HCT116 (cell line): ENCODE measurements around the gene DBX2.

ENCODE experiments used
- EZH2 ChIP-seq: fragments of 200-600 bp; sonication (generic); IDR thresholded peaks from 2 replicates; pipeline ENCODE4 v1.6.1; 2017; ENCODE audit warnings: antibody characterized with exemption, mixed run types
- POLR2A ChIP-seq: IDR thresholded peaks from 2 replicates; pipeline ENCODE4 v1.7.0; 2011; ENCODE audit warnings: borderline replicate concordance; ENCODE audit not compliant: insufficient read depth, insufficient read length; ENCODE audit errors: extremely low read depth
- RAD21 ChIP-seq: IDR thresholded peaks from 2 replicates; pipeline ENCODE4 v1.6.1; 2012; ENCODE audit warnings: low read depth, mild to moderate bottlenecking
- SIN3A ChIP-seq: IDR thresholded peaks from 2 replicates; pipeline ENCODE4 v1.6.1; 2012; ENCODE audit warnings: low read depth
- SP1 ChIP-seq: IDR thresholded peaks from 2 replicates; pipeline ENCODE4 v1.6.1; 2012; ENCODE audit warnings: low read depth
- TCF7L2 ChIP-seq: IDR thresholded peaks from 2 replicates; pipeline ENCODE4 v1.7.0; 2011; ENCODE audit warnings: borderline replicate concordance, inconsistent platforms; ENCODE audit not compliant: insufficient read depth, insufficient read length; ENCODE audit errors: extremely low read depth
- YY1 ChIP-seq: IDR thresholded peaks from 2 replicates; pipeline ENCODE4 v1.6.1; 2011; ENCODE audit warnings: low read length, low read depth, moderate library complexity, mild to moderate bottlenecking; ENCODE audit not compliant: insufficient replicate concordance; ENCODE audit errors: extremely low read depth
- ZNF274 ChIP-seq: fragments of 200-500 bp; sonication (Bioruptor generic); IDR thresholded peaks from 2 replicates; pipeline ENCODE4 v1.6.1; 2014; ENCODE audit warnings: mild to moderate bottlenecking, low read depth, low read length, inconsistent platforms
- TF ChIP-seq, protein P1 (sequence below), 3 experiments: fragments of 200-600 bp in 1 of 3; sonication (generic) in 1 of 3; IDR thresholded peaks in 2 of 3; conservative IDR thresholded peaks in 1 of 3; 2 replicates each; pipeline ENCODE4 v1.5.1; 2012 to 2017; ENCODE audit warnings: low read depth in 2 of 3, low read length in 2 of 3, antibody characterized with exemption in 1 of 3, borderline replicate concordance in 1 of 3, control low read depth in 1 of 3, mild to moderate bottlenecking in 1 of 3, mixed read lengths in 1 of 3, mixed run types in 1 of 3, moderate library complexity in 1 of 3; ENCODE audit not compliant: insufficient read depth in 1 of 3
- TF ChIP-seq, protein P2 (sequence below): IDR thresholded peaks from 2 replicates; pipeline ENCODE4 v1.6.1; 2012
- TF ChIP-seq, protein P3 (sequence below): IDR thresholded peaks from 2 replicates; pipeline ENCODE4 v1.6.1; 2012
- TF ChIP-seq, protein P4 (sequence below): IDR thresholded peaks from 2 replicates; pipeline ENCODE4 v1.6.1; 2012; ENCODE audit warnings: low read depth

DNA sequence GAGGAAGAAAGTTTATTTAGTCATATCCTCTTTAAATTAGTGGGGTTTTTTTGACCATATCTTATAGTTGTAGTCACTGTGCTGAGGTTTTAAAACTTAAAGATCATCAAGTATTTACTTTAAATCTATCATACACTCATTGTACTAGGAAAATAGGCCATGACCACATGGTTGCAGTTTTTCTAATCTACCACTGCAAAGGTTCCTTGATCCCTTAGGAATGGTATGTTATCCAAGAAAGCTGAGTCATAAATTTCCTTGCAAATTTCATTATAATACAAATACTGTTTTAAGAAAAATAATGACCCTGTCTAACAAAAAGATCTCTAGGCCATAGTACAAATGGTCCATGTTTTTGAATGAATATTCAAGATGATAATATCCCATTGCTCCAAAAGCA is 74.7 kb downstream of the DBX2 start:
- TF ChIP-seq, protein P1, sequence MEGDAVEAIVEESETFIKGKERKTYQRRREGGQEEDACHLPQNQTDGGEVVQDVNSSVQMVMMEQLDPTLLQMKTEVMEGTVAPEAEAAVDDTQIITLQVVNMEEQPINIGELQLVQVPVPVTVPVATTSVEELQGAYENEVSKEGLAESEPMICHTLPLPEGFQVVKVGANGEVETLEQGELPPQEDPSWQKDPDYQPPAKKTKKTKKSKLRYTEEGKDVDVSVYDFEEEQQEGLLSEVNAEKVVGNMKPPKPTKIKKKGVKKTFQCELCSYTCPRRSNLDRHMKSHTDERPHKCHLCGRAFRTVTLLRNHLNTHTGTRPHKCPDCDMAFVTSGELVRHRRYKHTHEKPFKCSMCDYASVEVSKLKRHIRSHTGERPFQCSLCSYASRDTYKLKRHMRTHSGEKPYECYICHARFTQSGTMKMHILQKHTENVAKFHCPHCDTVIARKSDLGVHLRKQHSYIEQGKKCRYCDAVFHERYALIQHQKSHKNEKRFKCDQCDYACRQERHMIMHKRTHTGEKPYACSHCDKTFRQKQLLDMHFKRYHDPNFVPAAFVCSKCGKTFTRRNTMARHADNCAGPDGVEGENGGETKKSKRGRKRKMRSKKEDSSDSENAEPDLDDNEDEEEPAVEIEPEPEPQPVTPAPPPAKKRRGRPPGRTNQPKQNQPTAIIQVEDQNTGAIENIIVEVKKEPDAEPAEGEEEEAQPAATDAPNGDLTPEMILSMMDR (IDR thresholded peaks at IDR 0.05 in 2 of 3, conservative IDR thresholded peaks at IDR 0.05 in 1 of 3; ENCODE audit: borderline replicate concordance in 1 of 3, insufficient read depth in 1 of 3, low read depth in 2 of 3, low read length in 2 of 3), result no peak
- TF ChIP-seq, protein P2, sequence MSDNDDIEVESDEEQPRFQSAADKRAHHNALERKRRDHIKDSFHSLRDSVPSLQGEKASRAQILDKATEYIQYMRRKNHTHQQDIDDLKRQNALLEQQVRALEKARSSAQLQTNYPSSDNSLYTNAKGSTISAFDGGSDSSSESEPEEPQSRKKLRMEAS, result no peak
- no peak for TF ChIP-seq EZH2
- TF ChIP-seq POLR2A, result no peak
- TF ChIP-seq RAD21, result no peak
- no peak for TF ChIP-seq TCF7L2
- TF ChIP-seq, protein P3, sequence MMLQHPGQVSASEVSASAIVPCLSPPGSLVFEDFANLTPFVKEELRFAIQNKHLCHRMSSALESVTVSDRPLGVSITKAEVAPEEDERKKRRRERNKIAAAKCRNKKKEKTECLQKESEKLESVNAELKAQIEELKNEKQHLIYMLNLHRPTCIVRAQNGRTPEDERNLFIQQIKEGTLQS, result no peak
- TF ChIP-seq, protein P4, sequence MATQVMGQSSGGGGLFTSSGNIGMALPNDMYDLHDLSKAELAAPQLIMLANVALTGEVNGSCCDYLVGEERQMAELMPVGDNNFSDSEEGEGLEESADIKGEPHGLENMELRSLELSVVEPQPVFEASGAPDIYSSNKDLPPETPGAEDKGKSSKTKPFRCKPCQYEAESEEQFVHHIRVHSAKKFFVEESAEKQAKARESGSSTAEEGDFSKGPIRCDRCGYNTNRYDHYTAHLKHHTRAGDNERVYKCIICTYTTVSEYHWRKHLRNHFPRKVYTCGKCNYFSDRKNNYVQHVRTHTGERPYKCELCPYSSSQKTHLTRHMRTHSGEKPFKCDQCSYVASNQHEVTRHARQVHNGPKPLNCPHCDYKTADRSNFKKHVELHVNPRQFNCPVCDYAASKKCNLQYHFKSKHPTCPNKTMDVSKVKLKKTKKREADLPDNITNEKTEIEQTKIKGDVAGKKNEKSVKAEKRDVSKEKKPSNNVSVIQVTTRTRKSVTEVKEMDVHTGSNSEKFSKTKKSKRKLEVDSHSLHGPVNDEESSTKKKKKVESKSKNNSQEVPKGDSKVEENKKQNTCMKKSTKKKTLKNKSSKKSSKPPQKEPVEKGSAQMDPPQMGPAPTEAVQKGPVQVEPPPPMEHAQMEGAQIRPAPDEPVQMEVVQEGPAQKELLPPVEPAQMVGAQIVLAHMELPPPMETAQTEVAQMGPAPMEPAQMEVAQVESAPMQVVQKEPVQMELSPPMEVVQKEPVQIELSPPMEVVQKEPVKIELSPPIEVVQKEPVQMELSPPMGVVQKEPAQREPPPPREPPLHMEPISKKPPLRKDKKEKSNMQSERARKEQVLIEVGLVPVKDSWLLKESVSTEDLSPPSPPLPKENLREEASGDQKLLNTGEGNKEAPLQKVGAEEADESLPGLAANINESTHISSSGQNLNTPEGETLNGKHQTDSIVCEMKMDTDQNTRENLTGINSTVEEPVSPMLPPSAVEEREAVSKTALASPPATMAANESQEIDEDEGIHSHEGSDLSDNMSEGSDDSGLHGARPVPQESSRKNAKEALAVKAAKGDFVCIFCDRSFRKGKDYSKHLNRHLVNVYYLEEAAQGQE, result no peak
- TF ChIP-seq YY1, result no peak
- TF ChIP-seq SP1, result no peak
- TF ChIP-seq ZNF274, result no peak
- no peak for TF ChIP-seq SIN3A
